ENCODE results near the gene PPP2R3A. TPM values are rescaled to one million over a fixed set of nuclear protein-coding genes. Genes with fewer than 3 reads are reported as not detected.
"Not testable (repeated sequence)": the region's sequence is repeated elsewhere in the genome, so short reads cannot be mapped to it uniquely, and the experiment has no call there.

PPP2R3A gene
- polyA plus RNA-seq, 4 donors = 1.0 to 8.6 (median 3.4) TPM

GRCh38 chr3:136075218-136075808, 109.8 kb downstream of the PPP2R3A start:
- Histone ChIP-seq H3K27ac (ENCODE audit: low read depth in 1 of 3, low read length in 2 of 3) (no peak overlapping the region), H3K4me3 (ENCODE audit: low read depth in 1 of 3, low read length in 3 of 3) (no peak overlapping the region), H3K27me3 (ENCODE audit: control insufficient read depth in 3 of 3, insufficient read depth in 3 of 3, low read length in 3 of 3) (no peaks in the 10 kb centered on the region), H3K9me3 (ENCODE audit: control insufficient read depth in 2 of 2, insufficient read depth in 1 of 2, low read depth in 1 of 2, low read length in 1 of 2) (no peaks in the 10 kb centered on the region), H3K4me1 (ENCODE audit: control insufficient read depth in 3 of 3, insufficient read depth in 2 of 3, low read depth in 1 of 3, low read length in 2 of 3) (no peaks in the 10 kb centered on the region), H3K36me3 (ENCODE audit: control insufficient read depth in 3 of 3, insufficient read depth in 2 of 3, low read depth in 1 of 3, low read length in 3 of 3) (peaks cover 0 to 5% (median 0%) of the 10 kb centered on the region in 3 donors)
- FAIRE-seq (peak; percentile 96), DNase-seq (peak; percentile 79 to 86)
- 96 to 100% (median 97%) methylated on average over 1 of the region's 1 CpG for WGBS, 3 donors

GRCh38 chr3:136075811-136076210, 110.3 kb downstream of the PPP2R3A start:
- FAIRE-seq (no peak), DNase-seq (no peak)
- Histone ChIP-seq H3K27ac (ENCODE audit: low read depth in 1 of 3, low read length in 2 of 3) (no peak overlapping the region), H3K9me3 (ENCODE audit: control insufficient read depth in 2 of 2, insufficient read depth in 1 of 2, low read depth in 1 of 2, low read length in 1 of 2) (no peaks in the 10 kb centered on the region), H3K4me1 (ENCODE audit: control insufficient read depth in 3 of 3, insufficient read depth in 2 of 3, low read depth in 1 of 3, low read length in 2 of 3) (no peaks in the 10 kb centered on the region), H3K36me3 (ENCODE audit: control insufficient read depth in 3 of 3, insufficient read depth in 2 of 3, low read depth in 1 of 3, low read length in 3 of 3) (peaks cover 0 to 6% (median 0%) of the 10 kb centered on the region in 3 donors), H3K27me3 (ENCODE audit: control insufficient read depth in 3 of 3, insufficient read depth in 3 of 3, low read length in 3 of 3) (no peaks in the 10 kb centered on the region), H3K4me3 (ENCODE audit: low read depth in 1 of 3, low read length in 3 of 3) (no peak overlapping the region)
- 63 to 75% (median 69%) methylated on average over 3 of the region's 3 CpGs for WGBS, 3 donors

- 74 to 77% (median 76%) methylated on average over 6 of the region's 6 CpGs for WGBS, 3 donors
- DNase-seq (peak; percentile 35), FAIRE-seq (peak; percentile 91)
- Histone ChIP-seq H3K27me3 (ENCODE audit: control insufficient read depth in 3 of 3, insufficient read depth in 3 of 3, low read length in 3 of 3) (no peaks in the 10 kb centered on the region), H3K27ac (ENCODE audit: low read depth in 1 of 3, low read length in 2 of 3) (no peak overlapping the region), H3K4me3 (ENCODE audit: low read depth in 1 of 3, low read length in 3 of 3) (no peak overlapping the region), H3K9me3 (ENCODE audit: control insufficient read depth in 2 of 2, insufficient read depth in 1 of 2, low read depth in 1 of 2, low read length in 1 of 2) (no peaks in the 10 kb centered on the region), H3K36me3 (ENCODE audit: control insufficient read depth in 3 of 3, insufficient read depth in 2 of 3, low read depth in 1 of 3, low read length in 3 of 3) (peaks cover 0 to 11% (median 0%) of the 10 kb centered on the region in 3 donors), H3K4me1 (ENCODE audit: control insufficient read depth in 3 of 3, insufficient read depth in 2 of 3, low read depth in 1 of 3, low read length in 2 of 3) (no peaks in the 10 kb centered on the region)
Measured at GRCh38 chr3:136078421-136079364, 113.2 kb downstream of the PPP2R3A start.

- Histone ChIP-seq H3K9me3 (ENCODE audit: control insufficient read depth in 2 of 2, insufficient read depth in 1 of 2, low read depth in 1 of 2, low read length in 1 of 2) (peaks cover 0 to 12% of the 10 kb centered on the region in 2 donors), H3K36me3 (ENCODE audit: control insufficient read depth in 3 of 3, insufficient read depth in 2 of 3, low read depth in 1 of 3, low read length in 3 of 3) (peaks cover 0 to 29% (median 0%) of the 10 kb centered on the region in 3 donors)
- WGBS, 3 donors = 87 to 93% (median 92%) methylated on average over 4 of the region's 4 CpGs
- H3K27ac ChIP-seq (ENCODE audit: low read depth in 1 of 3, low read length in 2 of 3); H3K4me1 ChIP-seq (ENCODE audit: control insufficient read depth in 3 of 3, insufficient read depth in 2 of 3, low read depth in 1 of 3, low read length in 2 of 3); FAIRE-seq; H3K27me3 ChIP-seq (ENCODE audit: control insufficient read depth in 3 of 3, insufficient read depth in 3 of 3, low read length in 3 of 3); H3K4me3 ChIP-seq (ENCODE audit: low read depth in 1 of 3, low read length in 3 of 3): not testable (repeated sequence)
- peak in 1 of 2 donors; percentile 81 for DNase-seq
Measured at GRCh38 chr3:136083641-136084382, 118.3 kb downstream of the PPP2R3A start.

- peaks cover 0 to 29% (median 0%) of the 10 kb centered on the region in 3 donors for H3K36me3 ChIP-seq (ENCODE audit: control insufficient read depth in 3 of 3, insufficient read depth in 2 of 3, low read depth in 1 of 3, low read length in 3 of 3)
- H3K27me3 ChIP-seq (ENCODE audit: control insufficient read depth in 3 of 3, insufficient read depth in 3 of 3, low read length in 3 of 3); H3K4me3 ChIP-seq (ENCODE audit: low read depth in 1 of 3, low read length in 3 of 3); FAIRE-seq; H3K27ac ChIP-seq (ENCODE audit: low read depth in 1 of 3, low read length in 2 of 3); H3K4me1 ChIP-seq (ENCODE audit: control insufficient read depth in 3 of 3, insufficient read depth in 2 of 3, low read depth in 1 of 3, low read length in 2 of 3); DNase-seq: not testable (repeated sequence)
- 95 to 97% (median 96%) methylated on average over 3 of the region's 3 CpGs for WGBS, 3 donors
- H3K9me3 ChIP-seq (ENCODE audit: control insufficient read depth in 2 of 2, insufficient read depth in 1 of 2, low read depth in 1 of 2, low read length in 1 of 2) = peaks cover 0 to 12% of the 10 kb centered on the region in 2 donors
Measured at GRCh38 chr3:136085067-136085466, 119.5 kb downstream of the PPP2R3A start.

GRCh38 chr3:136093771-136094170, 128.2 kb downstream of the PPP2R3A start:
- DNase-seq = no peak
- Histone ChIP-seq H3K27ac (ENCODE audit: low read depth in 1 of 3, low read length in 2 of 3) (no peak overlapping the region), H3K36me3 (ENCODE audit: control insufficient read depth in 3 of 3, insufficient read depth in 2 of 3, low read depth in 1 of 3, low read length in 3 of 3) (peaks cover 0 to 9% (median 0%) of the 10 kb centered on the region in 3 donors), H3K9me3 (ENCODE audit: control insufficient read depth in 2 of 2, insufficient read depth in 1 of 2, low read depth in 1 of 2, low read length in 1 of 2) (no peaks in the 10 kb centered on the region), H3K27me3 (ENCODE audit: control insufficient read depth in 3 of 3, insufficient read depth in 3 of 3, low read length in 3 of 3) (no peaks in the 10 kb centered on the region), H3K4me1 (ENCODE audit: control insufficient read depth in 3 of 3, insufficient read depth in 2 of 3, low read depth in 1 of 3, low read length in 2 of 3) (no peaks in the 10 kb centered on the region), H3K4me3 (ENCODE audit: low read depth in 1 of 3, low read length in 3 of 3) (no peak overlapping the region)
- FAIRE-seq = no peak
- 87 to 91% (median 88%) methylated on average over 4 of the region's 4 CpGs for WGBS, 3 donors

GRCh38 chr3:136105044-136105443, 139.5 kb downstream of the PPP2R3A start:
- FAIRE-seq = no peak
- no peak for DNase-seq
- Histone ChIP-seq H3K4me1 (ENCODE audit: control insufficient read depth in 3 of 3, insufficient read depth in 2 of 3, low read depth in 1 of 3, low read length in 2 of 3) (no peaks in the 10 kb centered on the region), H3K4me3 (ENCODE audit: low read depth in 1 of 3, low read length in 3 of 3) (no peak overlapping the region), H3K9me3 (ENCODE audit: control insufficient read depth in 2 of 2, insufficient read depth in 1 of 2, low read depth in 1 of 2, low read length in 1 of 2) (no peaks in the 10 kb centered on the region), H3K36me3 (ENCODE audit: control insufficient read depth in 3 of 3, insufficient read depth in 2 of 3, low read depth in 1 of 3, low read length in 3 of 3) (peaks cover 0 to 2% (median 0%) of the 10 kb centered on the region in 3 donors), H3K27ac (ENCODE audit: low read depth in 1 of 3, low read length in 2 of 3) (no peak overlapping the region), H3K27me3 (ENCODE audit: control insufficient read depth in 3 of 3, insufficient read depth in 3 of 3, low read length in 3 of 3) (no peaks in the 10 kb centered on the region)
- WGBS, 3 donors = 75 to 94% (median 76%) methylated on average over 4 of the region's 4 CpGs

- H3K9me3 ChIP-seq (ENCODE audit: control insufficient read depth in 2 of 2, insufficient read depth in 1 of 2, low read depth in 1 of 2, low read length in 1 of 2) = no peaks in the 10 kb centered on the region
- H3K4me1 ChIP-seq (ENCODE audit: control insufficient read depth in 3 of 3, insufficient read depth in 2 of 3, low read depth in 1 of 3, low read length in 2 of 3) = no peaks in the 10 kb centered on the region
- DNase-seq = no peak
- H3K36me3 ChIP-seq (ENCODE audit: control insufficient read depth in 3 of 3, insufficient read depth in 2 of 3, low read depth in 1 of 3, low read length in 3 of 3) = peaks cover 0 to 2% (median 0%) of the 10 kb centered on the region in 3 donors
- WGBS, 3 donors = 92 to 95% (median 93%) methylated on average over 6 of the region's 6 CpGs
- H3K4me3 ChIP-seq (ENCODE audit: low read depth in 1 of 3, low read length in 3 of 3) = no peak overlapping the region
- H3K27ac ChIP-seq (ENCODE audit: low read depth in 1 of 3, low read length in 2 of 3) = no peak overlapping the region
- H3K27me3 ChIP-seq (ENCODE audit: control insufficient read depth in 3 of 3, insufficient read depth in 3 of 3, low read length in 3 of 3) = no peaks in the 10 kb centered on the region
- no peak for FAIRE-seq
Measured at GRCh38 chr3:136106101-136106500, 140.6 kb downstream of the PPP2R3A start.

Data from small intestine (tissue), 7 donors.